NB4 (cell line): ENCODE results near the gene SRP9.
A peak's percentile ranks its signal among the peaks of the same experiment; 100 is the strongest.

ENCODE experiments used
- DNase-seq: peaks from one replicate; pipeline ENCODE4 v3.0.0; 2010; ENCODE audit warnings: low read depth
- H3K4me3 ChIP-seq: one replicate; pipeline ENCODE4 v1.5.1; 2011; ENCODE audit warnings: mild to moderate bottlenecking, low read depth, low read length, moderate library complexity
- MYC ChIP-seq: IDR thresholded peaks from 2 replicates; pipeline ENCODE4 v1.6.1; 2011; ENCODE audit warnings: low read depth, low read length
- POLR2A ChIP-seq: IDR thresholded peaks from 2 replicates; pipeline ENCODE4 v1.6.1; 2011; ENCODE audit warnings: mild to moderate bottlenecking; ENCODE audit not compliant: insufficient read length; ENCODE audit errors: extremely low read depth
- TF ChIP-seq, protein P1 (sequence below): IDR thresholded peaks from 2 replicates; pipeline ENCODE4 v1.6.1; 2011; ENCODE audit warnings: low read depth, low read length
- TF ChIP-seq, protein P2 (sequence below): IDR thresholded peaks from one replicate; pipeline ENCODE4 v1.5.1; 2012; ENCODE audit warnings: low read depth, low read length

Gene SRP9

DNA sequence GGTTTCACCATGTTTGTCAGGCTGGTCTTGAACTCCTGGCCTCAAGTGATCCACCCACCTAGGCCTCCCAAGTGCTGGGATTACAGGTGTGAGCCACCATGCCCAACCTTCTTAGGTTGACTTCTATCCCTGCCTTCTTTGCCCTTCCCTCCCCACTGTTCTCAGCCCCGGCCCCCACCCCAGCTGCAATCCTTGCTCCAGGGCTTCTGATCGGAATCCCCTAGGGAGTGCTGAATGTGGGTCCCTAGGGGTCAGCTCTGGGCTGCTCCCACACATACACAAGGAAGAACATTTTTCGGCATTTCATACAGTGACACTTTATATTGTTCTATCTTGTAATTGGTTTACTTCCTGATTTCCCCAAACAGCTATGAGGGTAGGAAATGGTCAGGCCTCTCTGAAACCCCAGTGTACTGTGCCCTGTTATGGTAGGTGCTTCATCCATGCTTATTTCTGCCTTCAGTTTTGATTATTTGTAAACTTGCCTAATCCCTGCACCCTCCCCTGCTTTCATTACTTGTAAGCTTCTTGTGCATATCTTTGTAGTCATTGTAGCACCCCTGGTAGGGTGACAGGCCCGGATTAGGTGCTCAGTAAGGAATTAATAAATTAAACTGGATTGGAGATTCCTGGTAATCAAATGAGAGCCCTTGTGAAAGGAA lies 5.8 kb upstream of the SRP9 start:
- DNase-seq: peak; percentile 18
- H3K4me3 ChIP-seq: no peak overlapping the region
- TF ChIP-seq, protein P1, sequence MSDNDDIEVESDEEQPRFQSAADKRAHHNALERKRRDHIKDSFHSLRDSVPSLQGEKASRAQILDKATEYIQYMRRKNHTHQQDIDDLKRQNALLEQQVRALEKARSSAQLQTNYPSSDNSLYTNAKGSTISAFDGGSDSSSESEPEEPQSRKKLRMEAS: no peak
- TF ChIP-seq, protein P2, sequence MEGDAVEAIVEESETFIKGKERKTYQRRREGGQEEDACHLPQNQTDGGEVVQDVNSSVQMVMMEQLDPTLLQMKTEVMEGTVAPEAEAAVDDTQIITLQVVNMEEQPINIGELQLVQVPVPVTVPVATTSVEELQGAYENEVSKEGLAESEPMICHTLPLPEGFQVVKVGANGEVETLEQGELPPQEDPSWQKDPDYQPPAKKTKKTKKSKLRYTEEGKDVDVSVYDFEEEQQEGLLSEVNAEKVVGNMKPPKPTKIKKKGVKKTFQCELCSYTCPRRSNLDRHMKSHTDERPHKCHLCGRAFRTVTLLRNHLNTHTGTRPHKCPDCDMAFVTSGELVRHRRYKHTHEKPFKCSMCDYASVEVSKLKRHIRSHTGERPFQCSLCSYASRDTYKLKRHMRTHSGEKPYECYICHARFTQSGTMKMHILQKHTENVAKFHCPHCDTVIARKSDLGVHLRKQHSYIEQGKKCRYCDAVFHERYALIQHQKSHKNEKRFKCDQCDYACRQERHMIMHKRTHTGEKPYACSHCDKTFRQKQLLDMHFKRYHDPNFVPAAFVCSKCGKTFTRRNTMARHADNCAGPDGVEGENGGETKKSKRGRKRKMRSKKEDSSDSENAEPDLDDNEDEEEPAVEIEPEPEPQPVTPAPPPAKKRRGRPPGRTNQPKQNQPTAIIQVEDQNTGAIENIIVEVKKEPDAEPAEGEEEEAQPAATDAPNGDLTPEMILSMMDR: no peak
- no peak for TF ChIP-seq MYC
- TF ChIP-seq POLR2A: no peak

DNA sequence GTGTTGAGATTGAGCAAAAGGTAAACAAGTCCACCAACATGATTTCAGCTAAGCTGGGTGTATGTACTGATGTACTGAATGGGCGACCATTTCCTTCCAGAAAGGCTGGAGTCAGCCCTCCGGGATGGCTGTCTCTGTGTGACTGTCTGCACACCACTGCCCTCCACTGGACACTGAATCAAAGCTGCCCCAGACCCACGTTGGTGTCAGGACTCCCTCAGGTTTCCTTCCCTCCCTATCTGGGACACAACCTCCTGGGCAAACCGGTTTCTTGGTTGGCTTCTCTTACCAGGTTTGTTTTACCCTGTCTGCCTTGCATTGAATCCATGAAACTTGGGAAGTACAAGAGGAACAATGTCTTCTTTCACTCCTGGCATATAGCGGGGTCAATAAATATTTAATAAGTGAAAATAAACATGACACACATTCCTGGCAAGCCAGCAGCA lies 5.3 kb upstream of the SRP9 start:
- TF ChIP-seq, protein P2: peak; percentile 85
- no peak for TF ChIP-seq MYC
- no peak for TF ChIP-seq POLR2A
- TF ChIP-seq, protein P1: peak; percentile 53; the same call in 1 of the 2 replicates
- no peak overlapping the region for H3K4me3 ChIP-seq
- peak; percentile 86 for DNase-seq

DNA sequence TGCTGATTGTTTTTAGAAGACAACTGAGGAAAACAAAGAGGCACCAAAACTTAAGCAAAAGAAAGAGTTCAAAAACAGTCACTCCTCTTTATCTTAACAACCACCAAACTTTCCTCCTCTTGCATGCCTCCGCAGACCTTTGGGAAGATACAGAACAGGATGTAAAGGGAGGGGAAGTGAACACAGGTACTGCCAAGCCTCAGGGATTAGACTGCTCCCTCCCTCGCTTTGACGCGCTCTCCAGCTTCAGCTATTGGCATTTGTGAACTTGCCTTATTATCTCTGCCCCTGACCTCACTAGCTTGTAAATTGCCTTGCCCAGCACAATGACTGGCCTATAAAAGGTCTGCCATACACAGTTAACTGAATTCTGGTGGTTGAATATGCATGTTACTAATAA lies 4.8 kb upstream of the SRP9 start:
- H3K4me3 ChIP-seq: no peak overlapping the region
- no peak for DNase-seq
- TF ChIP-seq, protein P1: no peak

DNA sequence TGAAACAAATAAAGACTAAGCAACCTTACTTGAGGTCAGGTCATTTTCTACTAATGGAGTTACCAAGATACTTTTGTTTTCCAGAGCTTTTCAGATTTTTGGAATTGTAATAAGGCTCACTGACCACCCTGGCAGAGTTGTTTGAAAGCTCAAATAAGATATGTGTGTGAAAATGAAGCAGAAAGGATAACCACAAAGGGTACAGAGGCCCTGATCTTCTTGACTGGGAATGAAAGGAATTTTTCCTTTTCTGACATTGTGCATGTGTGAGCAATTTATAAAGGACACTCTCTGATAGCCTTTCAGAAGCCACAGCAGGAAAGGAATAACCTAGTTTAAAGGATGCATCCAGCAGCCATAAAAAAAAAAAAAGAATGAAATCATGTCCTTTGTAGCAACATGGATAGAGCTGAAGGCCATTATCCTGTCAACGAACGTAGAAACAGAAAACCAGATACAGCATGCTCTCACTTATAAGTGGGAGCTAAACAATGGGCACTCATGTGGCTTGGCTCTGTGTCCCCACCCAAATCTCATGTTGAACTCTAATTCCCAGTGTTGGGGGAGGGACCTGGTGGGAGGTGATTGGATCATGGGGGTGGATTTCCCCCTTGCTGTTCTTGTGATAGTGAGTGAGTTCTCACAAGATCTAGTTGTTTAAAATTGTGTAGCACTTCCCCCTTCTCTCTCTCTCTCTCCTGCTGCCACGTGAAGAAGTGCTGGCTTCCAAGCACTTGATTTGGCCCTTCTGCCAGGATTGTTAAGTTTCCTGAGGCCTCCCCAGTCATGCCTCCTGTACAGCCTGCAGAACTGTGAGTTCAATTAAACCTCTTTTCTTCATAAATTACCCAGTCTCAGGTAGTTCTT lies 3.1 kb upstream of the SRP9 start:
- DNase-seq: no peak
- H3K4me3 ChIP-seq: no peak overlapping the region
- TF ChIP-seq, protein P2: no peak
- TF ChIP-seq POLR2A (no peak), MYC (no peak)
- TF ChIP-seq, protein P1: no peak

DNA sequence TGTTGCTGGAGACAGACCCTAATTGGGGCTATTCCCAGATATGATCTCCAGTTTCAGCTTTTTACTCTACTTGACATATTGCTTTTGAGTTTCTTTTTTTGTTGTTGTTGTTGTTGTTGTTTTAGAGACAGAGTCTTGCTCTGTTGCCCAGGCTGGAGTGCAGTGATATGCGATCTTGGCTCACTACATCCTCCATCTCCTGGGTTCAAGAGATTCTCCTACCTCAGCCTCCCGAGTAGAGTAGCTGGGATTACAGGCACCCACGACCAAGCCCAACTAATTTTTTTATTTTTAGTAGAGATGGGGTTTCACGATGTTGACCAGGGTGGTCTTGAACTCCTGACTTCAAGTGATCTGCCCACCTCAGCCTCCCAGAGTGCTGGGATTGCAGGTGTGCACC lies 1.3 kb upstream of the SRP9 start:
- peak overlapping the region; percentile 73 for H3K4me3 ChIP-seq
- TF ChIP-seq MYC: no peak
- TF ChIP-seq, protein P2: no peak
- no peak for TF ChIP-seq POLR2A
- TF ChIP-seq, protein P1: no peak

DNA sequence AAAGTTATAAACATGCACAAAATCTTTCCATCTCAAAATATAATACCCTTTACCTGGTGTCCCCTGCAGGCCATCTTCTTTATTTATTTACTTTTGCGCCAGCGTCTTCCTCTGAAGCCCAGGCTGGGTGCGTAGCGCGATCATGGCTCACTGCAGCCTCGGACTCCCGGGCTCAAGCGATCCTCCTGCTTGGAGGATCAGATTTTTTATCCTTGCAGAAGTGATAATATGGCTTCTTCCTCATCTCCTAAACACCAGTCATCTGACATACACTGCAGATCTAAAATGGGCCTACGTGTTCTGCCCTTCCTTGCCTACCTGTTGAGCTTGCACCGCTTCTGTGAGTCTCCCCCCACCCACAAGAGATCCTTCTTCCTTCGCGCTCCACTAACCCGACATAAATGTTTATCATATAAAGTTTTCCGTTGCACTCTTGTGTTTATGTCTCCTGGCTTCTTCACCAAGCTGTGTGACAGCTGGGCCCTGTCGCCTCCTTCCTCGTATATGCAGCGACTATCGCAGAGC lies 506 bp upstream of the SRP9 start:
- no peak for DNase-seq
- TF ChIP-seq, protein P1: no peak
- no peak for TF ChIP-seq POLR2A
- TF ChIP-seq, protein P2: no peak
- TF ChIP-seq MYC: no peak
- H3K4me3 ChIP-seq: peak overlapping the region; percentile 73

More for the DNA sequence above, 1.3 kb upstream of the SRP9 start:
- DNase-seq: no peak
